GM15510 (cell line): Measurements from ENCODE around the gene AMZ1.

Experiments used
- POLR2A ChIP-seq: IDR thresholded peaks from 3 replicates; pipeline ENCODE4 v1.6.1; 2011; ENCODE audit warnings: borderline replicate concordance; ENCODE audit not compliant: insufficient read length; ENCODE audit errors: extremely low read depth

Gene AMZ1

GRCh38 chr7:2710901-2711551 is 23.0 kb downstream of the AMZ1 start:
- no peak for TF ChIP-seq POLR2A

GRCh38 chr7:2711895-2712675 is 24.1 kb downstream of the AMZ1 start:
- TF ChIP-seq POLR2A, result no peak

- TF ChIP-seq POLR2A, result no peak
Measured at GRCh38 chr7:2713370-2713769, 25.4 kb downstream of the AMZ1 start.

- TF ChIP-seq POLR2A, result no peak
Measured at GRCh38 chr7:2713978-2714377, 26.0 kb downstream of the AMZ1 start.

GRCh38 chr7:2714636-2715035 is 26.6 kb downstream of the AMZ1 start:
- no peak for TF ChIP-seq POLR2A

DNA sequence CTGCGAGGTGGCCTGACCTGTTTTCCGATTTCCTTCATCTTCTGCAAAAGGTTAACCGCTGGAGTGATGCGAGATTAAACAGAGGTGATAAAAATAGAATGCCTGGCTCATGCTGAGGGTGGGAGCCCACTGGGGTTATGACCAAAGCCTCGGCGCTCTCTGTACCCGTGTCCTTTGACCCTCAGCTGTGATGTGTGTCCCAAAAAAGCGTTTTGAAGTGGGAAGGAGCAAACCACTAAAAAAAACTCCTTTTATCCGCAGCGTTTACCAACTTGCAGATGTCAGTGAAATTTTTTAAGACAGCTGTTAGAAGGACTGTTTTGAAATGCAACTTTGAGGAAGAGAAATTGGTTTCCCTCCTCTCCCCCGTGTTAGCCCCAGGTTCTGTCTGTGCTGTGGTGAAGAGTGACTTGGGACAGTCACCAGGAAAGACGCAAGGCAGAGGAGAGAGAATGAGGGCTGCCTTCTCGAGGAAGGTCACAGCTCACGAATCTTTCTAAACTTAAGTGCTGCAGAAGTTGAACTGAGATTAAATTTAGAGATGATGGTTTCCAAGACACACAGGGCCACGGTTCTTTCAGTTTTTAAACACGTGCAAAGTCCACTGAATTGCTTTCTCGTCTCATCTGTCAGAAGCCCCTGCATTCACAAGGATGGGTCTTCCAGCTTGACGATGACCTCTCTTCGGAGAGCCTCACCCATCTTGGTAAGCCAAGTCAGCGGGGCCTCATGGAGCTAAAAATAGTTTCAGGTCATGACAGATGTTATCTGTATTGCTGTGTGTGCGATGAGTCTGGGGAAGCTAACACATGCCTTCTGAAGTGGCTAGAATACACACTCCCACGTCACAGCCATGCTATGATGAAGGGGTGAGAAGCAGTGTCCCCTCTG is 27.6 kb downstream of the AMZ1 start:
- no peak for TF ChIP-seq POLR2A

DNA sequence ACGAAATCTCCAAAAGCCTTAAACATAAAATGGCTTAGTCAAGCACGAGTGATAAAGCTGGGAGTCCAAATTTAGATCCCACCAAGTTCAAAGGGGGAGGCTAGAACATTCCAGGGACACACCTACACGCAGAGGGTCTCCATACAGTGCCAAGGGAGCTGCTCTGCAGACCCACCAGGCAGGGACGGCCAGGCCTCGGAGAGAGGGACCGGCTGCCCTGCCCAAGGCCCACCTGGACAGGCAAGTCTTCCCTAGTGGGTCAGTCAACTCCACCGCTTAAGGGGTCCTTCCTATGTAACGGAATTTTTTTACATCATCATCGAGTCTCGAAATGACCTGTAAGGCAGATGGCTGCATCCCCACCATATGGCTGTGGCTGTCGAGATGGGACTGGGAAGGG is 28.5 kb downstream of the AMZ1 start:
- TF ChIP-seq POLR2A, result no peak

GRCh38 chr7:2716906-2717292 is 28.9 kb downstream of the AMZ1 start:
- TF ChIP-seq POLR2A, result no peak

GRCh38 chr7:2717293-2718261 is 29.6 kb downstream of the AMZ1 start:
- TF ChIP-seq POLR2A, result no peak

- TF ChIP-seq POLR2A, result no peak
Measured at GRCh38 chr7:2718296-2718965, 30.4 kb downstream of the AMZ1 start.

- no peak for TF ChIP-seq POLR2A
Measured at GRCh38 chr7:2719007-2719406, 31.0 kb downstream of the AMZ1 start.

DNA sequence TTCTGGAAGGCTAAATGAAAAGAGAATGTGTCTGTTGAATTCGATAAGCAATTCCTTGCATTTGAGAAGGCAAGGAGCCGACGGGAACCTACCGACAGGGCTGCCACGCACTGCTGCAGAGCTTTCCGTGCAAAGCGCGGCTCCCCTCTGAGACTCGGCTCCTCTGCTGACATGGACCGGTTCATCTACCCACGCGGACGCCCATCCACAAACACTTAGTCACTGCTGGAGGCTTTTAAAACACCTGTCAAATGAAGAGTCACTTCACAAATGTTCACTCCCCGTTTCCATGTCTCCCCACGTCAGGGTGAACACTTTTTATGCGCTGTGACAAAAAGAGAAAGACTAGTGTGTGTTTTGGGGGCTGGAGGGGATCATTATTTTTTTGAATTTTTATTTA is 32.0 kb downstream of the AMZ1 start:
- no peak for TF ChIP-seq POLR2A

GRCh38 chr7:2721842-2722241 is 33.8 kb downstream of the AMZ1 start:
- TF ChIP-seq POLR2A, result no peak

DNA sequence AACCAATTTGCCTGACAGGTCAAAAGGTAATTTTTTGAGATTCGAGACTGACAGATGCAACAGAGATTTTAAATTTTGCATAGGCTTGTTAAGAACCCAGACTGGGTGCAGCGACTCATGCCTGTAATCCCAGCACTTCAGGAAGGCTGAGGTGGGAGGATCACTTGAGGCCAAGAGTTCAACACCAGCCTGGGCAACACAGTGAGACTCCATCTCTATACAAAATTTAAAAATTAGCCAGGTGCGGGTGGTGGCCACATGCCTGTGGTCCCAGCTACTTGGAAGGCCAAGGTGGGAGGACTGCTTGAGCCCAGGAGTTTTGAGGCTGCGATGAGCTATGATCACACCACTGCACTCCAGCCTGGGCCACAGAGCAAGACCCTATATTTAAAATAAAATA is 34.6 kb downstream of the AMZ1 start:
- no peak for TF ChIP-seq POLR2A

DNA sequence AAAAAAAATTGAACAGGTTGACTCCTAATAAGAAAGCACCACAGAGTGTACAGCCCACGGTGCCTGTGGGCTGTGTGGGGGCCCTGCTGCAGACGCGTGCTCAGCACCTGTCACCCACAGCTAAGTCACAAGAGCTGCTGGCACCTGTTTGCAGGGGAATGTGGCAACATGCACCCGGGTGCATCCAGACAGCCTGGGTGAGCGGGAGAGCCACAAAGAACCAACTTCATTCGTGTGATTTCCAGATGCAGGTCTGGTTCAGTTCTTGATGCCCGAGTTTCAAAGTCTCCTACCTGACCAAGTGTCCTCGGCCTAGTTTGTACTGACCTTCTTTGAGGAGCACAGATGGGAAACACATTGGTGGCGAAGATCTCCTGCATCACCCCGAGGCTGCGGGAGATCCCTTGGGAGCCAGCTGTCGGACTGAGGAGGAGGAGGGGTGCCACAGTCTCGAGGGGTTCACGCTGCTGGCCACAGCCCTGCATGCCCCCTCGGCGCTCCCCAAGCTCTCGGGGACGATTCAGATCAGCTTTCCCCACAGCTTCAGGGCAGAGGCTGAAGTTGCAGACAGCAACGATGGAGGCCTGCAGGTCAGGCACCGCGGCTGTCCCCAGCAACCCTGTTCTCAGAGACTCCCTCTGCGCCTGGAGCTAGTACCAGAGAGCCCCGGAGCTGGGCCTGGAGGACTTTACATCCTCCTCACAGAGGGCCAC is 35.3 kb downstream of the AMZ1 start:
- TF ChIP-seq POLR2A, result no peak
